Mesendoderm (in vitro differentiated cells): ENCODE measurements around the gene TBC1D24.
"Not testable (repeated sequence)": the region's sequence is repeated elsewhere in the genome, so short reads cannot be mapped to it uniquely, and the experiment has no call there.

Experiments
- DNase-seq: peaks from one replicate; pipeline ENCODE4 v3.0.0; 2013
- H2AK5ac ChIP-seq: 2 replicates; pipeline ENCODE4 v1.6.1; 2013; ENCODE audit warnings: low read length, inconsistent platforms
- H2BK120ac ChIP-seq: 2 replicates; pipeline ENCODE4 v1.6.1; 2013; ENCODE audit warnings: low read depth, mild to moderate bottlenecking, low read length, moderate library complexity, mixed read lengths
- H2BK15ac ChIP-seq: replicated peaks from 2 replicates; pipeline ENCODE4 v1.6.1; 2013; ENCODE audit warnings: low read depth, mild to moderate bottlenecking, moderate library complexity
- H2BK5ac ChIP-seq: 2 replicates; pipeline ENCODE4 v1.6.1; 2013; ENCODE audit warnings: low read length, inconsistent platforms
- H3K18ac ChIP-seq: 2 replicates; pipeline ENCODE4 v1.6.1; 2013; ENCODE audit warnings: mild to moderate bottlenecking, low read length, mixed read lengths
- H3K23ac ChIP-seq: one replicate; pipeline ENCODE4 v1.6.1; 2013; ENCODE audit warnings: low read length
- H3K27ac ChIP-seq: 2 replicates; pipeline ENCODE4 v1.5.1; 2013; ENCODE audit warnings: low read depth, mild to moderate bottlenecking, inconsistent platforms, low read length, moderate library complexity
- H3K27me3 ChIP-seq: 2 replicates; pipeline ENCODE4 v1.6.1; 2013; ENCODE audit warnings: low read length, control low read depth, mild to moderate bottlenecking, inconsistent platforms; ENCODE audit not compliant: insufficient read depth, poor library complexity
- H3K36me3 ChIP-seq: 2 replicates; pipeline ENCODE4 v1.6.1; 2013; ENCODE audit warnings: low read length, inconsistent platforms; ENCODE audit not compliant: control insufficient read depth, insufficient read depth
- H3K4ac ChIP-seq: one replicate; pipeline ENCODE4 v1.6.1; 2013; ENCODE audit warnings: low read depth, mild to moderate bottlenecking, low read length, moderate library complexity
- H3K4me1 ChIP-seq: 2 replicates; pipeline ENCODE4 v1.6.1; 2013; ENCODE audit warnings: low read depth, low read length, inconsistent platforms; ENCODE audit not compliant: control insufficient read depth
- H3K4me2 ChIP-seq: 2 replicates; pipeline ENCODE4 v1.6.1; 2013; ENCODE audit warnings: low read length
- H3K4me3 ChIP-seq: 2 replicates; pipeline ENCODE4 v1.5.1; 2013; ENCODE audit warnings: mild to moderate bottlenecking, low read length
- H3K56ac ChIP-seq: one replicate; pipeline ENCODE4 v1.6.1; 2013; ENCODE audit warnings: low read length
- H3K79me1 ChIP-seq: 2 replicates; pipeline ENCODE4 v1.6.1; 2013; ENCODE audit warnings: low read length, inconsistent platforms
- H3K79me2 ChIP-seq: 2 replicates; pipeline ENCODE4 v1.6.1; 2013; ENCODE audit warnings: mild to moderate bottlenecking, low read length; ENCODE audit not compliant: control insufficient read depth, insufficient read depth
- H3K9ac ChIP-seq: 2 replicates; pipeline ENCODE4 v1.6.1; 2013; ENCODE audit warnings: low read length, inconsistent platforms
- H4K5ac ChIP-seq: one replicate; pipeline ENCODE4 v1.6.1; 2013; ENCODE audit warnings: low read length
- H4K8ac ChIP-seq: one replicate; pipeline ENCODE4 v1.6.1; 2013; ENCODE audit warnings: low read depth, mild to moderate bottlenecking, control low read depth, low read length, moderate library complexity
- WGBS: extraction: QIAGEN DNeasy Blood & Tissue Kit; methylation state at CpG from one replicate; pipeline ENCODE4 v1.1.7; 2013; ENCODE audit warnings: low lambda C conversion rate, missing lambda C conversion rate; ENCODE audit not compliant: insufficient coverage; ENCODE audit errors: extremely low coverage; 5-methylcytosine and 5-hydroxymethylcytosine counted together

TBC1D24 gene

GRCh38 chr16:2539192-2539844 lies 64.4 kb downstream of the TBC1D24 start:
- H3K4me2 ChIP-seq, H2AK5ac ChIP-seq, H4K8ac ChIP-seq, H3K27me3 ChIP-seq, H3K9ac ChIP-seq, DNase-seq, H2BK15ac ChIP-seq, H3K27ac ChIP-seq, H4K5ac ChIP-seq, H3K36me3 ChIP-seq, H3K4ac ChIP-seq, H3K79me1 ChIP-seq, H2BK120ac ChIP-seq, H3K79me2 ChIP-seq, H3K4me1 ChIP-seq, H2BK5ac ChIP-seq, H3K18ac ChIP-seq, H3K23ac ChIP-seq, H3K4me3 ChIP-seq, H3K56ac ChIP-seq: not testable (repeated sequence)
- WGBS, result no CpG with 5 or more reads among the region's 24 CpGs

DNA sequence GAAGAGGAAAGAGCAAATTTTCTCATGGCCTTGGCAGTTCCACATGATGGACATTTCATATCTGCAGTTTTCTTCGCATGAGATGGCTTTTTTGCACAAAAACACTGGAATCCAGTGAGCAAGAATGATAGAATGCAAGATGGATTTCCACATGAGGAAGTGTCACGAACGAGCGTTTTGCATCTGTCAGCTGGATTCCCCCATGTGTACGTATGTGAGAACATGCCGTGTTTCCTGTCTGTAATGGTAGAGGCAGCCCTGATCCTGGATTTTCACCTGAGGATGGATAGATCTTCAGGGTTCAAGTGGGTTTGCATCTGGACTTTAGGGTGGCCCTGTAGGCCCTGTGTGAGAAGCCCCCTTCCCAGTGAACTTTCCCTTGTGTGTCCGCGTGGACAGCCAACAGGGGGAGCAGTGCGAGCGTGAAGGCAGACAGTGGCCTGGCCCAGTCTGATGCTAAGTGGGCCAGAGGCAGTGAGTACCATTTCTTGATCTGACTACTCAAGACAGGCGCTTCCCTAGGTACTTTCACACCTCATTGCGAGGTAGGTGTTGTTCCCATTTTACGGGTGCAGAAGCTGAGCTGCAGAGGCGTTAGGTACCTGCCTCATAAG lies 65.0 kb downstream of the TBC1D24 start:
- H3K4me1 ChIP-seq, H3K27me3 ChIP-seq, H3K79me2 ChIP-seq, H3K4me2 ChIP-seq, H3K27ac ChIP-seq, H4K8ac ChIP-seq, H3K9ac ChIP-seq, H2BK120ac ChIP-seq, DNase-seq, H3K4ac ChIP-seq, H3K18ac ChIP-seq, H3K56ac ChIP-seq, H4K5ac ChIP-seq, H2BK15ac ChIP-seq, H3K23ac ChIP-seq, H3K79me1 ChIP-seq, H2BK5ac ChIP-seq, H3K36me3 ChIP-seq, H2AK5ac ChIP-seq, H3K4me3 ChIP-seq: not testable (repeated sequence)
- WGBS, result no CpG with 5 or more reads among the region's 14 CpGs

DNA sequence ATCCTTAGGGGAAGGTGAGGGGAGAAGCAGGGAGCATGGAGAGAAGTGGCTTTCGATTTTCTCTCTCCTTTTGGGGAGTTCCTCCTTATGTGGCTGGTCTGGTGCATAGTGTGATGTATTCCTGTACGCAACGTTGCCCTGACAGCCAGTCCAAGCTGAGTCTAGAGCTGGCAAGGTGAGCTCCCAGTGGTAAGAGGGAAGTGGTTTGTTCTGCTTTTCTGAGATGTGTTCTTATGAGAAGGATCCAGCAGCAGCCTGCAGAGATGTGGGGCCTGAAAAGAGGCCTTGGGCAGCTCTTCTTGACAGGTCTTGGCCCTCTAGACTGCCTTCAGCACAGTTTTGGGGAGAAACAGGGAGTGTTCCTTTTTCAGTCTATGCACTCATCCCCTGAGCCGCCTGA lies 66.0 kb downstream of the TBC1D24 start:
- H3K9ac ChIP-seq, H3K4me1 ChIP-seq, H3K56ac ChIP-seq, H3K79me1 ChIP-seq, H4K5ac ChIP-seq, H3K23ac ChIP-seq, H2BK120ac ChIP-seq, H2BK5ac ChIP-seq, H2AK5ac ChIP-seq, H3K4ac ChIP-seq, H2BK15ac ChIP-seq, DNase-seq, H4K8ac ChIP-seq, H3K18ac ChIP-seq, H3K36me3 ChIP-seq, H3K27me3 ChIP-seq, H3K4me2 ChIP-seq, H3K4me3 ChIP-seq, H3K27ac ChIP-seq, H3K79me2 ChIP-seq: not testable (repeated sequence)
- WGBS, result no CpG with 5 or more reads among the region's 4 CpGs

DNA sequence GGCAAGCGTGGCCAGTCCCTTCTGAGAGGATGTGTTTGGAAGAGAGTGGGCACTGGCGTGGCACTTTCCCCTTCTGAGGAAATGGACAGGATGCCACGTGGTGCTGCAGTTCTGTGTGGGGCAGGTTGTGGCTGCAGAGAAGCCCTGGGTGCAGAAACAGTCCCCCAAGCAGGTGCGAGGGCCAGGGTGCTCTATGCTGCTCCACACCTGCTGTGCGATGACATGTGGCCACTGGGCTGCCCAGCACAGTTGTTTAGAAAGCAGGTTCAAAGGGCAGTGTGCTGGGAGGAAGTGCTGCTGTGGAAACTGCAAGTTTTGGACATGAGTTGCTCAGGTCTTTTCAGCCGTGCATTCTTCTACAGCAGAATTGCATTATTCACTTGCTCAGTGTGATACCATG lies 66.5 kb downstream of the TBC1D24 start:
- WGBS, result no CpG with 5 or more reads among the region's 6 CpGs
- not testable (repeated sequence) for DNase-seq, H2BK120ac ChIP-seq, H3K4me3 ChIP-seq, H3K36me3 ChIP-seq, H4K5ac ChIP-seq, H4K8ac ChIP-seq, H3K79me1 ChIP-seq, H2BK5ac ChIP-seq, H3K27ac ChIP-seq, H3K18ac ChIP-seq, H3K4me2 ChIP-seq, H3K4ac ChIP-seq, H3K56ac ChIP-seq, H3K4me1 ChIP-seq, H3K23ac ChIP-seq, H2BK15ac ChIP-seq, H3K79me2 ChIP-seq, H3K27me3 ChIP-seq, H2AK5ac ChIP-seq, H3K9ac ChIP-seq

DNA sequence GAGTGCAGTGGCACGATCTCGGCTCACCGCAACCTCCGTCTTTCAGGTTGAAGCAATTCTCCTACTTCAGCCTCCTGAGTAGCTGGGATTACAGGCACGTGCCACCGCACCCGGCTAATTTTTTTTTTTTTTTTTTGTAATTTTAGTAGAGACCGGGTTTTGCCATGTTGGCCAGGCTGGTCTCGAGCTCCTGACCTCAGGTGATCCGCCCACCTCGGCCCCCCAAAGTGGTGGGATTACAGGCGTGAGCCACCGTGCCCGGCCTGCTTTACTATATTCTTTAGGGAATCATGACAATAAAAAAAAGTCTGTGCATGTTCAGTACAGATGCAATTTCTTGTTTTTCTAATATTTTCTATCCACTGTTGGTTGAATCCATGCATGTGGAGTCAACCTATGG lies 68.8 kb downstream of the TBC1D24 start:
- not testable (repeated sequence) for H4K8ac ChIP-seq, H3K18ac ChIP-seq, H3K9ac ChIP-seq, H3K4me1 ChIP-seq, H3K27ac ChIP-seq, H3K56ac ChIP-seq, H3K79me2 ChIP-seq, H3K79me1 ChIP-seq, H2BK15ac ChIP-seq, H3K4me3 ChIP-seq, H3K27me3 ChIP-seq, H3K23ac ChIP-seq, H3K36me3 ChIP-seq, H2AK5ac ChIP-seq, DNase-seq, H2BK120ac ChIP-seq, H4K5ac ChIP-seq, H3K4me2 ChIP-seq, H2BK5ac ChIP-seq, H3K4ac ChIP-seq
- no CpG with 5 or more reads among the region's 14 CpGs for WGBS
